ENCODE measurements around the gene ATXN1L.
"Not testable (repeated sequence)": the region's sequence is repeated elsewhere in the genome, so short reads cannot be mapped to it uniquely, and the experiment has no call there.

The ATXN1L gene

DNA sequence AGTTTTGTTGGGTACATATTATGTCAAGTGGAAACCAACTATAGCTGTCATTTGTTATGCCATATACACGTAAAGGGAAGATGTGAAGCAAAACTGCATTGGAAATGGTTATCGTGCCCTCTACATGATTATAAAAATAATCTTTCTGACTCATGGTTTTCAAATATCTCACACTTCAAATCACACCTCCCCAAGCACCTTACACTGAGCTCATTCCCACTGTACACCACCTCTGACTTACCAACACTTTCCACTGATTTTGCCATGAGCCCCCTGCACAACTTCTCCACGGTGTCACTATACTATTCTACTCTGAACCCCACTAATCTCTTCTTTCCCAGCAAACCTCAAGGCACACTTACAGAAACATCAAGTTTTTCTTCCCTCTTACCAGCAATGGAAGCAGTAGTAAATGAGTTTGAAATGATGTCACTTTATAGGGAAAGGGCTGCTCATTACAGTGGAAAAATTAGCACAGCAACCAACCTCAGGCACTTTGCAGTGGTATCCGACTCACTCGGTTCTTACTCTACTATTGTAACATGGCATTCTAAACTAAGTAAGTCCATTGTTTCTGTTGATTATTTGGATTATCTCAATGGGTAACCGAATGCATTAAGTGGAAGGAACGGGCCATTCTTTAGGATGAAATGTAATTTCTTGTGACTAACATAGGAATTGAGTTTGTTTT lies 19.5 kb downstream of the ATXN1L start:
- no peaks in the 10 kb centered on the region for H3K27me3 ChIP-seq (ENCODE audit: insufficient read depth, low read length, poor library complexity, severe bottlenecking)
- no peak overlapping the region for H3K4me2 ChIP-seq (ENCODE audit: low read depth, low read length, poor library complexity, severe bottlenecking)
- no peaks in the 10 kb centered on the region for H3K9me2 ChIP-seq (replicated peaks; ENCODE audit: low read depth, low read length)
- H3F3A ChIP-seq (ENCODE audit: low read depth): no peaks in the 10 kb centered on the region
- H4K20me1 ChIP-seq (ENCODE audit: insufficient read depth, low read length, poor library complexity, severe bottlenecking): no peaks in the 10 kb centered on the region
- H3K9me3 ChIP-seq (ENCODE audit: insufficient read depth, low read depth, low read length): no peaks in the 10 kb centered on the region
- H3K4me3 ChIP-seq (ENCODE audit: low read length, poor library complexity, severe bottlenecking): no peak overlapping the region
- TF ChIP-seq, protein P1, sequence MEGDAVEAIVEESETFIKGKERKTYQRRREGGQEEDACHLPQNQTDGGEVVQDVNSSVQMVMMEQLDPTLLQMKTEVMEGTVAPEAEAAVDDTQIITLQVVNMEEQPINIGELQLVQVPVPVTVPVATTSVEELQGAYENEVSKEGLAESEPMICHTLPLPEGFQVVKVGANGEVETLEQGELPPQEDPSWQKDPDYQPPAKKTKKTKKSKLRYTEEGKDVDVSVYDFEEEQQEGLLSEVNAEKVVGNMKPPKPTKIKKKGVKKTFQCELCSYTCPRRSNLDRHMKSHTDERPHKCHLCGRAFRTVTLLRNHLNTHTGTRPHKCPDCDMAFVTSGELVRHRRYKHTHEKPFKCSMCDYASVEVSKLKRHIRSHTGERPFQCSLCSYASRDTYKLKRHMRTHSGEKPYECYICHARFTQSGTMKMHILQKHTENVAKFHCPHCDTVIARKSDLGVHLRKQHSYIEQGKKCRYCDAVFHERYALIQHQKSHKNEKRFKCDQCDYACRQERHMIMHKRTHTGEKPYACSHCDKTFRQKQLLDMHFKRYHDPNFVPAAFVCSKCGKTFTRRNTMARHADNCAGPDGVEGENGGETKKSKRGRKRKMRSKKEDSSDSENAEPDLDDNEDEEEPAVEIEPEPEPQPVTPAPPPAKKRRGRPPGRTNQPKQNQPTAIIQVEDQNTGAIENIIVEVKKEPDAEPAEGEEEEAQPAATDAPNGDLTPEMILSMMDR (conservative IDR thresholded peaks at IDR 0.05; ENCODE audit: low read length): no peak
- TF ChIP-seq EZH2phosphoT487 (IDR thresholded peaks at IDR 0.05; ENCODE audit: borderline replicate concordance): no peak
- H3K9ac ChIP-seq (ENCODE audit: low read depth, low read length, poor library complexity, severe bottlenecking): no peak overlapping the region
- H3K79me2 ChIP-seq (ENCODE audit: insufficient read depth, low read length): no peaks in the 10 kb centered on the region
- no peaks in the 10 kb centered on the region for H3K4me1 ChIP-seq (ENCODE audit: insufficient read depth, low read length, poor library complexity, severe bottlenecking)
- H3K36me3 ChIP-seq (ENCODE audit: insufficient read depth, low read length): peaks cover 45% of the 10 kb centered on the region; the same call in 1 of the 2 replicates
- no peak overlapping the region for H2AFZ ChIP-seq (ENCODE audit: low read length)

- H3K79me2 ChIP-seq (ENCODE audit: insufficient read depth, low read length); H3K9me3 ChIP-seq (ENCODE audit: insufficient read depth, low read depth, low read length); H3K4me1 ChIP-seq (ENCODE audit: insufficient read depth, low read length, poor library complexity, severe bottlenecking); H3K9me2 ChIP-seq (replicated peaks; ENCODE audit: low read depth, low read length); H3K9ac ChIP-seq (ENCODE audit: low read depth, low read length, poor library complexity, severe bottlenecking); H2AFZ ChIP-seq (ENCODE audit: low read length); H3K4me2 ChIP-seq (ENCODE audit: low read depth, low read length, poor library complexity, severe bottlenecking); H3K27me3 ChIP-seq (ENCODE audit: insufficient read depth, low read length, poor library complexity, severe bottlenecking); H3K4me3 ChIP-seq (ENCODE audit: low read length, poor library complexity, severe bottlenecking); H4K20me1 ChIP-seq (ENCODE audit: insufficient read depth, low read length, poor library complexity, severe bottlenecking); H3F3A ChIP-seq (ENCODE audit: low read depth): not testable (repeated sequence)
- H3K36me3 ChIP-seq (ENCODE audit: insufficient read depth, low read length): peaks cover 30% of the 10 kb centered on the region; the same call in 1 of the 2 replicates
Observed at GRCh38 chr16:71867175-71867574, 21.4 kb downstream of the ATXN1L start.

DNA sequence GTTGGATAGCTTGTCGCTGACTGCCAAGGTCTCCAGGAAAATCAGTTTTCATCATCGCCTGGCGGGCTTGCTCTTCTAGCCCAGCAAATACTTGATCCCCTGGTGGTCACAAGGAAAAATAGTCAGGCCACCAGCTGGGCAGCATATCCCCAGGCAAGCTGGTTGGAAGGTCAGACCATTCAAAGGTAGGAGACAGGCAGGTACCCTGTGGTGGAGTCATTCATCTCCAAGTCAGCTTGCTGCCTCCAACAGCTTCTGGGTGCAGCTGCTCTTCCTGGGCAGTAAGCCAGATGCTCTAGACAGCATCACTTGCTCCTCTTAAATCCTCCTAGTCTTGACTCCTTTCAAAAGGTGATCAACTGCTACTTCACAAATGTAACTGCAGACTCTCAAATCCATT lies 22.2 kb downstream of the ATXN1L start:
- Histone ChIP-seq H2AFZ (ENCODE audit: low read length) (no peak overlapping the region), H3K9me2 (replicated peaks; ENCODE audit: low read depth, low read length) (no peaks in the 10 kb centered on the region), H3K79me2 (ENCODE audit: insufficient read depth, low read length) (no peaks in the 10 kb centered on the region), H4K20me1 (ENCODE audit: insufficient read depth, low read length, poor library complexity, severe bottlenecking) (no peaks in the 10 kb centered on the region), H3K4me3 (ENCODE audit: low read length, poor library complexity, severe bottlenecking) (no peak overlapping the region), H3K27me3 (ENCODE audit: insufficient read depth, low read length, poor library complexity, severe bottlenecking) (no peaks in the 10 kb centered on the region), H3K36me3 (ENCODE audit: insufficient read depth, low read length) (peaks cover 28% of the 10 kb centered on the region; the same call in 1 of the 2 replicates), H3K4me1 (ENCODE audit: insufficient read depth, low read length, poor library complexity, severe bottlenecking) (no peaks in the 10 kb centered on the region), H3K4me2 (ENCODE audit: low read depth, low read length, poor library complexity, severe bottlenecking) (no peak overlapping the region), H3K9ac (ENCODE audit: low read depth, low read length, poor library complexity, severe bottlenecking) (no peak overlapping the region), H3F3A (ENCODE audit: low read depth) (no peaks in the 10 kb centered on the region), H3K9me3 (ENCODE audit: insufficient read depth, low read depth, low read length) (no peaks in the 10 kb centered on the region)
- no peak for TF ChIP-seq EZH2phosphoT487 (IDR thresholded peaks at IDR 0.05; ENCODE audit: borderline replicate concordance)
- TF ChIP-seq, protein P1 (conservative IDR thresholded peaks at IDR 0.05; ENCODE audit: low read length): no peak; the same call in 1 of the 2 replicates

GRCh38 chr16:71869089-71869488 lies 23.3 kb downstream of the ATXN1L start:
- no peaks in the 10 kb centered on the region for H3K9me3 ChIP-seq (ENCODE audit: insufficient read depth, low read depth, low read length)
- H3K36me3 ChIP-seq (ENCODE audit: insufficient read depth, low read length): peaks cover 20% of the 10 kb centered on the region; the same call in 1 of the 2 replicates
- no peaks in the 10 kb centered on the region for H3K27me3 ChIP-seq (ENCODE audit: insufficient read depth, low read length, poor library complexity, severe bottlenecking)
- TF ChIP-seq, protein P1 (conservative IDR thresholded peaks at IDR 0.05; ENCODE audit: low read length): no peak
- TF ChIP-seq EZH2phosphoT487 (IDR thresholded peaks at IDR 0.05; ENCODE audit: borderline replicate concordance): no peak
- H3K4me1 ChIP-seq (ENCODE audit: insufficient read depth, low read length, poor library complexity, severe bottlenecking): no peaks in the 10 kb centered on the region
- H3K9me2 ChIP-seq (replicated peaks; ENCODE audit: low read depth, low read length): no peaks in the 10 kb centered on the region
- no peak overlapping the region for H2AFZ ChIP-seq (ENCODE audit: low read length)
- H3K4me2 ChIP-seq (ENCODE audit: low read depth, low read length, poor library complexity, severe bottlenecking): no peak overlapping the region
- no peak overlapping the region for H3K4me3 ChIP-seq (ENCODE audit: low read length, poor library complexity, severe bottlenecking)
- no peaks in the 10 kb centered on the region for H4K20me1 ChIP-seq (ENCODE audit: insufficient read depth, low read length, poor library complexity, severe bottlenecking)
- no peak overlapping the region for H3K9ac ChIP-seq (ENCODE audit: low read depth, low read length, poor library complexity, severe bottlenecking)
- H3K79me2 ChIP-seq (ENCODE audit: insufficient read depth, low read length): no peaks in the 10 kb centered on the region
- no peaks in the 10 kb centered on the region for H3F3A ChIP-seq (ENCODE audit: low read depth)
